GM18519 (cell line): ENCODE data around the gene NPHP4.

ENCODE experiments used
- ATAC-seq: cut with Tn5 transposase; IDR thresholded peaks from one replicate; pipeline ENCODE4 v1.9.1; 2021; ENCODE audit warnings: mild to moderate bottlenecking, moderate library complexity; ENCODE audit not compliant: unreplicated experiment, low FRiP score

NPHP4 gene

GRCh38 chr1:6005276-6005917 is 13.2 kb upstream of the NPHP4 start:
- no peak for ATAC-seq

GRCh38 chr1:6004412-6005123 is 12.3 kb upstream of the NPHP4 start:
- no peak for ATAC-seq

- no peak for ATAC-seq
Measured at GRCh38 chr1:6003568-6004411, 11.6 kb upstream of the NPHP4 start.

- ATAC-seq: no peak
Measured at GRCh38 chr1:6002714-6003501, 10.7 kb upstream of the NPHP4 start.

GRCh38 chr1:6001992-6002576 is 9.9 kb upstream of the NPHP4 start:
- no peak for ATAC-seq

GRCh38 chr1:6000444-6001288 is 8.4 kb upstream of the NPHP4 start:
- no peak for ATAC-seq

GRCh38 chr1:5999711-6000443 is 7.7 kb upstream of the NPHP4 start:
- no peak for ATAC-seq

GRCh38 chr1:5998906-5999301 is 6.7 kb upstream of the NPHP4 start:
- no peak for ATAC-seq

- ATAC-seq: no peak
Measured at GRCh38 chr1:5998051-5998905, 6.1 kb upstream of the NPHP4 start.

- ATAC-seq: no peak
Measured at GRCh38 chr1:5997316-5997715, 5.1 kb upstream of the NPHP4 start.

GRCh38 chr1:5996641-5997270 is 4.5 kb upstream of the NPHP4 start:
- ATAC-seq: no peak

GRCh38 chr1:5995871-5996630 is 3.8 kb upstream of the NPHP4 start:
- no peak for ATAC-seq

- ATAC-seq: no peak
Measured at GRCh38 chr1:5994713-5995621, 2.7 kb upstream of the NPHP4 start.

- no peak for ATAC-seq
Measured at GRCh38 chr1:5993556-5994491, 1.6 kb upstream of the NPHP4 start.
